GM12878 (cell line): ENCODE measurements around the gene RPS6KA2. TPM values are rescaled to one million over a fixed set of nuclear protein-coding genes. Genes with fewer than 3 reads are reported as not detected.

Experiments
- ATAC-seq: fragments of 200-7000 bp; cut with Tn5 transposase; 3 replicates; pipeline ENCODE4 v1.9.1; 2020; ENCODE audit warnings: mild to moderate bottlenecking, moderate library complexity
- BruUV-seq: library from RNA; stranded (reverse); fragments of 400-500 nt; replicated peaks from 2 replicates; lab custom pipeline; 2021; lab: Mats Ljungman, UMichigan
- CTCF ChIA-PET: fragments of 300-600 bp; sonication (Branson Sonifier 250); formaldehyde crosslinking; extraction: SDS; loops from one replicate; lab custom pipeline; 2021; ENCODE audit warnings: inconsistent platforms; lab: Yijun Ruan, JAX
- POLR2A ChIA-PET: fragments of 350-600 bp; formaldehyde crosslinking; extraction: SDS; loops from one replicate; lab custom pipeline; 2021; ENCODE audit warnings: inconsistent platforms; lab: Charles Lee
- RAD21 ChIA-PET: fragments of 300-600 bp; sonication (Branson Sonifier 250); formaldehyde crosslinking; loops from one replicate; lab custom pipeline; 2023; ENCODE audit warnings: antibody characterized with exemption; ENCODE audit not compliant: unreplicated experiment; lab: Charles Lee
- SMC1A ChIA-PET: fragments of 300-600 bp; sonication (Branson Sonifier 250); formaldehyde crosslinking; loops from one replicate; lab custom pipeline; 2023; ENCODE audit not compliant: unreplicated experiment, uncharacterized antibody; lab: Charles Lee
- DNase-seq: peaks from one replicate; pipeline ENCODE4 v3.0.0-alpha.2; 2011; ENCODE audit warnings: low read depth, low spot score
- FAIRE-seq: peaks from 3 replicates; lab custom pipeline; 2011; peaks lifted over from hg19 to GRCh38; lab: Jason Lieb, UNC
- H2AFZ ChIP-seq: 2 replicates; pipeline ENCODE4 v1.6.0; 2011; ENCODE audit warnings: low read depth, low read length, control low read depth; ENCODE audit not compliant: control insufficient read depth
- H3K27ac ChIP-seq: 2 replicates; pipeline ENCODE4 v1.5.1; 2011; ENCODE audit warnings: control low read depth; ENCODE audit not compliant: control insufficient read depth, insufficient read depth
- H3K27me3 ChIP-seq, 2 experiments: replicated peaks in 1 of 2; 2 replicates each; pipeline versions ENCODE4 v1.6.0 to v1.6.1; 2011; ENCODE audit warnings: low read length in 1 of 2; ENCODE audit not compliant: control insufficient read depth in 2 of 2, insufficient read depth in 2 of 2
- H3K36me3 ChIP-seq, 2 experiments: 2 replicates each; pipeline ENCODE4 v1.5.1; 2011; ENCODE audit warnings: low read length in 1 of 2; ENCODE audit not compliant: control insufficient read depth in 2 of 2, insufficient read depth in 2 of 2
- H3K4me1 ChIP-seq: 2 replicates; pipeline ENCODE4 v1.6.1; 2011; ENCODE audit warnings: mild to moderate bottlenecking, low read length, moderate library complexity, mixed read lengths; ENCODE audit not compliant: control insufficient read depth, insufficient read depth
- H3K4me2 ChIP-seq: 2 replicates; pipeline ENCODE4 v1.6.0; 2011; ENCODE audit warnings: control low read depth; ENCODE audit not compliant: control insufficient read depth, insufficient read depth
- H3K4me3 ChIP-seq: fragments of 200-600 bp; sonication (generic); 2 replicates; pipeline ENCODE4 v1.5.1; 2016
- H3K79me2 ChIP-seq: 2 replicates; pipeline ENCODE4 v1.6.0; 2011; ENCODE audit warnings: low read length; ENCODE audit not compliant: control insufficient read depth, insufficient read depth
- H3K9ac ChIP-seq: 2 replicates; pipeline ENCODE4 v1.8.0; 2011; ENCODE audit warnings: low read length, control low read depth, mixed read lengths; ENCODE audit not compliant: control insufficient read depth, insufficient read depth
- H3K9me3 ChIP-seq: replicated peaks from 3 replicates; pipeline ENCODE4 v1.5.1; 2011; ENCODE audit warnings: mild to moderate bottlenecking, low read length; ENCODE audit not compliant: control insufficient read depth, insufficient read depth
- H4K20me1 ChIP-seq: 2 replicates; pipeline ENCODE4 v1.6.0; 2011; ENCODE audit not compliant: control insufficient read depth, insufficient read depth
- CBX5 ChIP-seq: sonication (generic); IDR thresholded peaks from 2 replicates; pipeline ENCODE4 v1.6.1; 2016; ENCODE audit warnings: low read depth, moderate library complexity, mild to moderate bottlenecking, inconsistent platforms
- CREM ChIP-seq: IDR thresholded peaks from 2 replicates; pipeline ENCODE4 v1.6.1; 2014; ENCODE audit warnings: antibody characterized with exemption, low read depth
- FOS ChIP-seq: IDR thresholded peaks from 3 replicates; pipeline ENCODE4 v1.6.1; 2011; ENCODE audit warnings: borderline replicate concordance; ENCODE audit not compliant: insufficient read length; ENCODE audit errors: extremely low read depth
- GABPA ChIP-seq: IDR thresholded peaks from 2 replicates; pipeline ENCODE4 v1.6.1; 2014; ENCODE audit warnings: antibody characterized with exemption, low read depth, mild to moderate bottlenecking, inconsistent platforms
- MYB ChIP-seq: fragments of 150-350 bp; IDR thresholded peaks from 2 replicates; pipeline ENCODE4 v1.6.1; 2014; ENCODE audit warnings: mild to moderate bottlenecking, low read depth, low read length, borderline replicate concordance
- NFYA ChIP-seq: IDR thresholded peaks from 2 replicates; pipeline ENCODE4 v1.6.1; 2011; ENCODE audit warnings: low read depth, mild to moderate bottlenecking, low read length, improper control_type of control experiment, borderline replicate concordance
- NR2C2 ChIP-seq: IDR thresholded peaks from 2 replicates; pipeline ENCODE4 v1.6.1; 2011; ENCODE audit warnings: borderline replicate concordance, low read depth; ENCODE audit not compliant: control insufficient read depth, insufficient read length
- RELA ChIP-seq: fragments of 450-650 bp; IDR thresholded peaks from 2 replicates; pipeline ENCODE4 v1.8.0; 2014; ENCODE audit warnings: borderline replicate concordance; ENCODE audit not compliant: partially characterized antibody
- SRF ChIP-seq, 2 experiments: IDR thresholded peaks; 2 replicates each; pipeline ENCODE4 v1.6.1; 2011; ENCODE audit warnings: low read depth in 2 of 2, low read length in 2 of 2, mild to moderate bottlenecking in 1 of 2, moderate library complexity in 1 of 2
- TARDBP ChIP-seq: IDR thresholded peaks from 2 replicates; pipeline ENCODE4 v1.6.1; 2016; ENCODE audit warnings: borderline replicate concordance
- TBL1XR1 ChIP-seq: IDR thresholded peaks from 2 replicates; pipeline ENCODE4 v1.6.1; 2012; ENCODE audit warnings: low read depth, low read length, improper control_type of control experiment
- ZNF217 ChIP-seq: fragments of 450-650 bp; IDR thresholded peaks from 2 replicates; pipeline ENCODE4 v1.6.1; 2017; ENCODE audit warnings: antibody characterized with exemption, mild to moderate bottlenecking
- ZNF274 ChIP-seq: IDR thresholded peaks from one replicate; pipeline ENCODE4 v1.8.0; 2011; ENCODE audit not compliant: insufficient read length, insufficient read depth
- ZZZ3 ChIP-seq: IDR thresholded peaks from 2 replicates; pipeline ENCODE4 v1.6.1; 2011; ENCODE audit warnings: low read depth; ENCODE audit not compliant: control insufficient read depth, insufficient read length
- WGBS: methylation state at CpG from one replicate; pipeline ENCODE4 v1.1.6; 2016; ENCODE audit warnings: low lambda C conversion rate; ENCODE audit not compliant: insufficient replicate concordance, insufficient coverage; ENCODE audit errors: missing lambda C conversion rate; 5-methylcytosine and 5-hydroxymethylcytosine counted together
- in situ Hi-C: fragments of 300-500 bp; cut with MboI; formaldehyde crosslinking; loops from 9 replicates; pipeline ENCODE4 v1.14.3; 2018; ENCODE audit warnings: mixed read lengths
- intact Hi-C: fragments of 100-400 bp; cut with micrococcal nuclease; formaldehyde crosslinking; loops from one replicate; pipeline ENCODE4 v1.14.2; 2022; ENCODE audit not compliant: unreplicated experiment
- polyA plus RNA-seq, 11 experiments: library from polyadenylated mRNA; depleted of rRNA in 4 of 11; unstranded in 6 of 11; stranded (reverse) in 5 of 11; fragments of >200 nt; fragmentation: Nextera tagmentation in 4 of 11; fragmentation: Illumina TruSeq in 1 of 11; extraction: Ambion mirVana in 4 of 11; extraction: Trizol in 1 of 11; gene quantifications; 1 replicate in 1 of 11; 2 replicates in 10 of 11; pipeline versions ENCODE4 v1.2.1 to v1.2.3, GENCODE V29; 2011 to 2016; ENCODE audit warnings: inconsistent platforms in 2 of 11, missing spikeins in 2 of 11, low read depth in 1 of 11
- total RNA-seq, 4 experiments: library from RNA; depleted of rRNA in 3 of 4; stranded (reverse); fragments of >200 nt in 3 of 4; fragmentation: Illumina TruSeq in 1 of 4; extraction: Trizol in 1 of 4; gene quantifications; 2 replicates each; pipeline versions ENCODE4 v1.2.1 to v1.2.3, GENCODE V29; 2013 to 2021
- TF ChIP-seq, protein P1 (sequence below): fragments of 450-650 bp; formaldehyde crosslinking; IDR thresholded peaks from 2 replicates; pipeline ENCODE4 v1.4.0; 2020; ENCODE audit warnings: mild to moderate bottlenecking, moderate library complexity
- TF ChIP-seq, protein P2 (sequence below): fragments of 450-650 bp; IDR thresholded peaks from 2 replicates; pipeline ENCODE4 v1.6.1; 2016; ENCODE audit warnings: mild to moderate bottlenecking
- TF ChIP-seq, protein P3 (sequence below): fragments of 450-650 bp; IDR thresholded peaks from 2 replicates; pipeline ENCODE4 v1.6.1; 2018; ENCODE audit warnings: mild to moderate bottlenecking, low read depth, moderate library complexity; ENCODE audit not compliant: partially characterized antibody

RPS6KA2 gene
- total and polyA plus RNA-seq, 10 of the 15 experiments (the other 5 are each of a cell fraction or from before 2014, with no cell fraction given), result 0.02 to 1.0 (median 0.22) TPM; not detected in 1

DNA sequence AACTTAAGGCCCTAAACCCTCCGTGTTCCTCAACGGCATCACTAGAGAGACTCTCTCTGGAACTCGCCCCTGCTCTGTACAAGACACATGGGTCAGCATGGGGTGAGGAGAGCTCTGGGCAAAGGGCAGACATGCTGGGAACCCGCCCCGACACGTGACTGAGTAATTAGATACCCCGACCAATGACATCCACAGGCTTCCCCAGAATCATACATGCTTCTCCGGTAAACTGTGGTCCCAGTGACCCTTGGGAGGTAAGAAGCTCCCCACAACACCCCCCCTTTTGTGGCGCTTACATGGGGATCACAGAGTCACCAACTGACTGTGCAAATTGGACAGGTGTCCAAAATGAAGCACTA, 31.7 kb upstream of the RPS6KA2 start (continued):
- TF ChIP-seq, protein P1, sequence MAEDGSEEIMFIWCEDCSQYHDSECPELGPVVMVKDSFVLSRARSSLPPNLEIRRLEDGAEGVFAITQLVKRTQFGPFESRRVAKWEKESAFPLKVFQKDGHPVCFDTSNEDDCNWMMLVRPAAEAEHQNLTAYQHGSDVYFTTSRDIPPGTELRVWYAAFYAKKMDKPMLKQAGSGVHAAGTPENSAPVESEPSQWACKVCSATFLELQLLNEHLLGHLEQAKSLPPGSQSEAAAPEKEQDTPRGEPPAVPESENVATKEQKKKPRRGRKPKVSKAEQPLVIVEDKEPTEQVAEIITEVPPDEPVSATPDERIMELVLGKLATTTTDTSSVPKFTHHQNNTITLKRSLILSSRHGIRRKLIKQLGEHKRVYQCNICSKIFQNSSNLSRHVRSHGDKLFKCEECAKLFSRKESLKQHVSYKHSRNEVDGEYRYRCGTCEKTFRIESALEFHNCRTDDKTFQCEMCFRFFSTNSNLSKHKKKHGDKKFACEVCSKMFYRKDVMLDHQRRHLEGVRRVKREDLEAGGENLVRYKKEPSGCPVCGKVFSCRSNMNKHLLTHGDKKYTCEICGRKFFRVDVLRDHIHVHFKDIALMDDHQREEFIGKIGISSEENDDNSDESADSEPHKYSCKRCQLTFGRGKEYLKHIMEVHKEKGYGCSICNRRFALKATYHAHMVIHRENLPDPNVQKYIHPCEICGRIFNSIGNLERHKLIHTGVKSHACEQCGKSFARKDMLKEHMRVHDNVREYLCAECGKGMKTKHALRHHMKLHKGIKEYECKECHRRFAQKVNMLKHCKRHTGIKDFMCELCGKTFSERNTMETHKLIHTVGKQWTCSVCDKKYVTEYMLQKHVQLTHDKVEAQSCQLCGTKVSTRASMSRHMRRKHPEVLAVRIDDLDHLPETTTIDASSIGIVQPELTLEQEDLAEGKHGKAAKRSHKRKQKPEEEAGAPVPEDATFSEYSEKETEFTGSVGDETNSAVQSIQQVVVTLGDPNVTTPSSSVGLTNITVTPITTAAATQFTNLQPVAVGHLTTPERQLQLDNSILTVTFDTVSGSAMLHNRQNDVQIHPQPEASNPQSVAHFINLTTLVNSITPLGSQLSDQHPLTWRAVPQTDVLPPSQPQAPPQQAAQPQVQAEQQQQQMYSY (CRISPR knock-in tag), result no peak
- TF ChIP-seq NFYA (no peak), FOS (no peak), CBX5 (no peak), TBL1XR1 (no peak), TARDBP (no peak), ZZZ3 (no peak), GABPA (no peak), MYB (no peak)

DNA sequence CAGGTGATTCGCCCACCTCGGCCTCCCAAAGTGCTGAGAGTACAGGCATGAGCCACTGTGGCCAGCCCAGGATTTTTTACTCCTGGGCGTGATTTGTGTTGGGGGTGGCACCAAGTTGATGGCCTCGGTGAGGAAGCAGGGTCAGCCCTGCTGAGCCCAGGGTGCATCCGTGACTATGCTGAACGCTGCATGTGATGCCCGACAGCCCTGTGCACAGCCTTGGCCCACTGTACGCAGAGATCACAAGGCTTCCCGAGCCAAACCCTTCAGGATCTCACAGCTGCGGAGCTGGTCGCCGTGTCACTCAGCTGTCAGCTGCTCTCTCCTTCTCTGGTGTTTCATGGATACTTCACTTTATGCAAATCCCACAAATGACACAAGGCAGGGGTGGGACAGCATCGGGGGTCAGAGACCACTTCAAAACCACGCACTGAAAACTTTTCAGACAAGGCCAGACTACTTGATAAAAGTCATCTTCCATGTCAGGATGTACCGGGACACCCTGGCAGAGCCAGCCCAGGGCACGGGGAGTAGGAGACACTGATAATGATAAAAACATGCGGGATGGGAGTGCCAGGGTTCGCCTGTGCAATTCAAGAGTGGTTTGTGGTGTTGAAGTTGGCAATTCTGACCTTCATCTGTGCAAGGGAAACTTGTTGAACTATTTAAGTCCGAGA, 31.2 kb upstream of the RPS6KA2 start:
- in situ Hi-C loops (no loop called here), intact Hi-C loops (no loop called here)
- Histone ChIP-seq H3K4me2 (no peak overlapping the region), H4K20me1 (no peaks in the 10 kb centered on the region), H2AFZ (no peak overlapping the region), H3K27me3 (peaks cover 2 to 13% of the 10 kb centered on the region in 2 experiments; a peak in 3 of 4 replicates), H3K27ac (no peak overlapping the region), H3K4me3 (no peak overlapping the region), H3K9ac (no peak overlapping the region), H3K79me2 (no peaks in the 10 kb centered on the region), H3K4me1 (no peaks in the 10 kb centered on the region), H3K9me3 (no peaks in the 10 kb centered on the region), H3K36me3 (no peaks in the 10 kb centered on the region)
- DNase-seq, result no peak
- FAIRE-seq, result no peak
- SMC1A ChIA-PET, result no interaction called here
- no peak for ATAC-seq
- RAD21 ChIA-PET, result no interaction called here
- BruUV-seq, result no TSS peak
- WGBS, result 61% methylated on average over 19 of the region's 19 CpGs
- POLR2A ChIA-PET, result no interaction called here
- CTCF ChIA-PET, result interaction anchor here (0.5 kb wide), 1 partner anchor 344 kb away, joined by 4 read pairs; no protein-coding TSS in a partner anchor
- TF ChIP-seq ZNF217 (no peak), ZNF274 (no peak), RELA (no peak), CREM (no peak), NR2C2 (no peak), SRF (IDR thresholded peaks at IDR 0.05; ENCODE audit: low read depth in 2 of 2, low read length in 2 of 2) (no peak)
- TF ChIP-seq, protein P2, sequence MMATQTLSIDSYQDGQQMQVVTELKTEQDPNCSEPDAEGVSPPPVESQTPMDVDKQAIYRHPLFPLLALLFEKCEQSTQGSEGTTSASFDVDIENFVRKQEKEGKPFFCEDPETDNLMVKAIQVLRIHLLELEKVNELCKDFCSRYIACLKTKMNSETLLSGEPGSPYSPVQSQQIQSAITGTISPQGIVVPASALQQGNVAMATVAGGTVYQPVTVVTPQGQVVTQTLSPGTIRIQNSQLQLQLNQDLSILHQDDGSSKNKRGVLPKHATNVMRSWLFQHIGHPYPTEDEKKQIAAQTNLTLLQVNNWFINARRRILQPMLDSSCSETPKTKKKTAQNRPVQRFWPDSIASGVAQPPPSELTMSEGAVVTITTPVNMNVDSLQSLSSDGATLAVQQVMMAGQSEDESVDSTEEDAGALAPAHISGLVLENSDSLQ, result no peak
- TF ChIP-seq, protein P3, sequence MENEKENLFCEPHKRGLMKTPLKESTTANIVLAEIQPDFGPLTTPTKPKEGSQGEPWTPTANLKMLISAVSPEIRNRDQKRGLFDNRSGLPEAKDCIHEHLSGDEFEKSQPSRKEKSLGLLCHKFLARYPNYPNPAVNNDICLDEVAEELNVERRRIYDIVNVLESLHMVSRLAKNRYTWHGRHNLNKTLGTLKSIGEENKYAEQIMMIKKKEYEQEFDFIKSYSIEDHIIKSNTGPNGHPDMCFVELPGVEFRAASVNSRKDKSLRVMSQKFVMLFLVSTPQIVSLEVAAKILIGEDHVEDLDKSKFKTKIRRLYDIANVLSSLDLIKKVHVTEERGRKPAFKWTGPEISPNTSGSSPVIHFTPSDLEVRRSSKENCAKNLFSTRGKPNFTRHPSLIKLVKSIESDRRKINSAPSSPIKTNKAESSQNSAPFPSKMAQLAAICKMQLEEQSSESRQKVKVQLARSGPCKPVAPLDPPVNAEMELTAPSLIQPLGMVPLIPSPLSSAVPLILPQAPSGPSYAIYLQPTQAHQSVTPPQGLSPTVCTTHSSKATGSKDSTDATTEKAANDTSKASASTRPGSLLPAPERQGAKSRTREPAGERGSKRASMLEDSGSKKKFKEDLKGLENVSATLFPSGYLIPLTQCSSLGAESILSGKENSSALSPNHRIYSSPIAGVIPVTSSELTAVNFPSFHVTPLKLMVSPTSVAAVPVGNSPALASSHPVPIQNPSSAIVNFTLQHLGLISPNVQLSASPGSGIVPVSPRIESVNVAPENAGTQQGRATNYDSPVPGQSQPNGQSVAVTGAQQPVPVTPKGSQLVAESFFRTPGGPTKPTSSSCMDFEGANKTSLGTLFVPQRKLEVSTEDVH, result no peak
